Measurements from ENCODE around the gene GPBP1.

- TF ChIP-seq CTCF (IDR thresholded peaks at IDR 0.05): no peak
- TF ChIP-seq TCF7L2 (IDR thresholded peaks at IDR 0.05; ENCODE audit: low read depth, low read length): no peak
- no peak for TF ChIP-seq POLR2AphosphoS5 (IDR thresholded peaks at IDR 0.05; ENCODE audit: low read depth, low read length)
These were observed 36.5 kb upstream of the GPBP1 start for GRCh38 chr5:57137401-57137800.
